GM23338 (cell line): ENCODE measurements around the gene KIF3B. TPM values are rescaled to one million over a fixed set of nuclear protein-coding genes. Genes with fewer than 3 reads are reported as not detected.

Experiments
- ATAC-seq: fragments of 200-7000 bp; cut with Tn5 transposase; 3 replicates; pipeline ENCODE4 v1.9.1; 2020
- DNase-seq: peaks from one replicate; pipeline ENCODE4 v3.0.0-alpha.2; 2015; ENCODE audit warnings: low spot score
- H2AFZ ChIP-seq: fragments of 200-600 bp; sonication (generic); 2 replicates; pipeline ENCODE4 v1.8.0; 2016; ENCODE audit warnings: antibody characterized with exemption, mild to moderate bottlenecking, moderate library complexity
- H3F3A ChIP-seq: fragments of 200-600 bp; sonication (generic); replicated peaks from 2 replicates; pipeline ENCODE4 v1.8.0; 2017; ENCODE audit warnings: antibody characterized with exemption, mixed run types, low read depth
- H3K27ac ChIP-seq: fragments of 200-600 bp; sonication (generic); 2 replicates; pipeline ENCODE4 v1.6.1; 2016; ENCODE audit warnings: low read depth
- H3K27me3 ChIP-seq: fragments of 200-600 bp; sonication (generic); 2 replicates; pipeline ENCODE4 v1.8.0; 2016; ENCODE audit warnings: mild to moderate bottlenecking, mixed run types, moderate library complexity; ENCODE audit not compliant: insufficient read depth
- H3K36me3 ChIP-seq: fragments of 200-600 bp; sonication (generic); 2 replicates; pipeline ENCODE4 v1.8.0; 2016; ENCODE audit warnings: mild to moderate bottlenecking; ENCODE audit not compliant: insufficient read depth
- H3K4me1 ChIP-seq: fragments of 200-600 bp; sonication (generic); 2 replicates; pipeline ENCODE4 v1.8.0; 2016; ENCODE audit warnings: mild to moderate bottlenecking, moderate library complexity; ENCODE audit not compliant: insufficient read depth
- H3K4me2 ChIP-seq: fragments of 200-600 bp; sonication (generic); 2 replicates; pipeline ENCODE4 v1.7.1; 2017; ENCODE audit warnings: mixed run types
- H3K4me3 ChIP-seq: fragments of 200-600 bp; sonication (generic); 2 replicates; pipeline ENCODE4 v1.6.1; 2016; ENCODE audit warnings: mixed run types
- H3K79me2 ChIP-seq: fragments of 200-600 bp; sonication (generic); replicated peaks from 2 replicates; pipeline ENCODE4 v1.8.0; 2017; ENCODE audit warnings: mild to moderate bottlenecking; ENCODE audit not compliant: insufficient read depth
- H3K9me2 ChIP-seq: fragments of 200-600 bp; sonication (generic); 2 replicates; pipeline ENCODE4 v1.8.0; 2017; ENCODE audit not compliant: insufficient read depth
- H4K20me1 ChIP-seq: fragments of 200-600 bp; sonication (generic); replicated peaks from 2 replicates; pipeline ENCODE4 v1.8.0; 2017; ENCODE audit warnings: mild to moderate bottlenecking; ENCODE audit not compliant: insufficient read depth
- H3K27ac Mint-ChIP-seq: 2 replicates; pipeline ENCODE4 v1.8.0; 2020; ENCODE audit warnings: inconsistent platforms, mild to moderate bottlenecking, moderate library complexity, mixed read lengths
- H3K27me3 Mint-ChIP-seq: 3 replicates; pipeline ENCODE4 v1.8.0; 2022; ENCODE audit warnings: low read depth, mild to moderate bottlenecking, moderate library complexity, mixed read lengths, inconsistent platforms; ENCODE audit not compliant: insufficient read depth, poor library complexity
- H3K36me3 Mint-ChIP-seq: 3 replicates; pipeline ENCODE4 v1.8.0; 2021; ENCODE audit warnings: low read depth, mild to moderate bottlenecking, inconsistent platforms, moderate library complexity, mixed read lengths
- H3K4me1 Mint-ChIP-seq: 3 replicates; pipeline ENCODE4 v1.8.0; 2020; ENCODE audit warnings: mild to moderate bottlenecking, inconsistent platforms, mixed read lengths
- H3K4me3 Mint-ChIP-seq: 3 replicates; pipeline ENCODE4 v1.8.0; 2021; ENCODE audit warnings: moderate library complexity, mild to moderate bottlenecking, inconsistent platforms, mixed read lengths
- H3K9me3 Mint-ChIP-seq: 3 replicates; pipeline ENCODE4 v1.8.0; 2020; ENCODE audit warnings: moderate library complexity, mild to moderate bottlenecking, inconsistent platforms, mixed read lengths
- CREB1 ChIP-seq: fragments of 250-450 bp; sonication (Bioruptor Pico); IDR thresholded peaks from 2 replicates; pipeline ENCODE4 v1.5.0; 2020; ENCODE audit warnings: low read depth, mild to moderate bottlenecking, moderate library complexity
- EZH2 ChIP-seq: fragments of 200-600 bp; sonication (generic); IDR thresholded peaks from one replicate; pipeline ENCODE4 v1.8.0; 2017; ENCODE audit warnings: antibody characterized with exemption, mild to moderate bottlenecking, low read depth; ENCODE audit not compliant: unreplicated experiment
- JUNB ChIP-seq: IDR thresholded peaks from one replicate; pipeline ENCODE4 v1.6.1; 2016; ENCODE audit warnings: antibody characterized with exemption; ENCODE audit not compliant: unreplicated experiment
- NANOG ChIP-seq: IDR thresholded peaks from 2 replicates; pipeline ENCODE4 v1.6.1; 2016; ENCODE audit warnings: antibody characterized with exemption, borderline replicate concordance
- POLR2AphosphoS5 ChIP-seq: IDR thresholded peaks from 2 replicates; pipeline ENCODE4 v1.6.1; 2016; ENCODE audit warnings: antibody characterized with exemption, low read depth
- STAT1 ChIP-seq: IDR thresholded peaks from one replicate; pipeline ENCODE4 v1.6.1; 2016; ENCODE audit warnings: antibody characterized with exemption; ENCODE audit not compliant: unreplicated experiment
- ZNF114 ChIP-seq: fragments of 250-450 bp; sonication (Bioruptor Pico); IDR thresholded peaks from 2 replicates; pipeline ENCODE4 v1.5.0; 2020; ENCODE audit warnings: mild to moderate bottlenecking, moderate library complexity
- ZNF331 ChIP-seq: fragments of 250-450 bp; sonication (Bioruptor Pico); IDR thresholded peaks from 2 replicates; pipeline ENCODE4 v1.5.0; 2020; ENCODE audit warnings: low read depth, mild to moderate bottlenecking, moderate library complexity
- polyA plus RNA-seq: library from polyadenylated mRNA; unstranded; fragments of >200 nt; fragmentation: Nextera tagmentation; extraction: Ambion mirVana; gene quantifications from 2 replicates; pipeline ENCODE4 v1.2.1, GENCODE V29; 2016
- total RNA-seq: library from RNA; depleted of rRNA; stranded (reverse); fragments of >200 nt; shearing (Covaris generic); gene quantifications from 2 replicates; pipeline ENCODE4 v1.2.3, GENCODE V29; 2014
- TF ChIP-seq, protein P1 (sequence below): fragments of 250-450 bp; sonication (Bioruptor Pico); IDR thresholded peaks from 2 replicates; pipeline ENCODE4 v1.5.0; 2020; ENCODE audit warnings: mild to moderate bottlenecking, moderate library complexity
- TF ChIP-seq, protein P2 (sequence below): IDR thresholded peaks from one replicate; pipeline ENCODE4 v1.6.1; 2018; ENCODE audit warnings: antibody characterized with exemption; ENCODE audit not compliant: unreplicated experiment
- TF ChIP-seq, protein P3 (sequence below): IDR thresholded peaks from 2 replicates; pipeline ENCODE4 v1.6.1; 2016; ENCODE audit warnings: antibody characterized with exemption

Gene KIF3B
- total and polyA plus RNA-seq, 2 experiments from 2014 or later: 6.1 to 22.8 TPM

DNA sequence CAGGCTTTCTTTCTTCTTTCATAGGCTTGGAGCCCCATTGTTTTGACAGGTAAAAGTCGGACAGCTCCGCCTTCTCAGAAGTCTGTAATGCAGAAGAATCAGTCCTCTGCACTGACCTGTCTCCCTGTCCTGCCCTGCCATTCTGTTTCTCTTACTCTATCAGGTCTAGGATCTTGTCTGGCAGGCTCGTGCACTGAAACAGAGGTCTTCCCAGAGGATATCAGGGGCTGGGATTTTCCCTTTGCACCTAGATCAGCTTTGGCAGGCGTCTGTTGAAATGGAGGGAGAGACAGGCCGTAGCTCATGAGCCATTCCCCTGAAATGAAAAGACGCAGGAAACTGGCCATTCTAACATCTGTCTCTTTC, 25.0 kb downstream of the KIF3B start (continued):
- TF ChIP-seq, protein P1, sequence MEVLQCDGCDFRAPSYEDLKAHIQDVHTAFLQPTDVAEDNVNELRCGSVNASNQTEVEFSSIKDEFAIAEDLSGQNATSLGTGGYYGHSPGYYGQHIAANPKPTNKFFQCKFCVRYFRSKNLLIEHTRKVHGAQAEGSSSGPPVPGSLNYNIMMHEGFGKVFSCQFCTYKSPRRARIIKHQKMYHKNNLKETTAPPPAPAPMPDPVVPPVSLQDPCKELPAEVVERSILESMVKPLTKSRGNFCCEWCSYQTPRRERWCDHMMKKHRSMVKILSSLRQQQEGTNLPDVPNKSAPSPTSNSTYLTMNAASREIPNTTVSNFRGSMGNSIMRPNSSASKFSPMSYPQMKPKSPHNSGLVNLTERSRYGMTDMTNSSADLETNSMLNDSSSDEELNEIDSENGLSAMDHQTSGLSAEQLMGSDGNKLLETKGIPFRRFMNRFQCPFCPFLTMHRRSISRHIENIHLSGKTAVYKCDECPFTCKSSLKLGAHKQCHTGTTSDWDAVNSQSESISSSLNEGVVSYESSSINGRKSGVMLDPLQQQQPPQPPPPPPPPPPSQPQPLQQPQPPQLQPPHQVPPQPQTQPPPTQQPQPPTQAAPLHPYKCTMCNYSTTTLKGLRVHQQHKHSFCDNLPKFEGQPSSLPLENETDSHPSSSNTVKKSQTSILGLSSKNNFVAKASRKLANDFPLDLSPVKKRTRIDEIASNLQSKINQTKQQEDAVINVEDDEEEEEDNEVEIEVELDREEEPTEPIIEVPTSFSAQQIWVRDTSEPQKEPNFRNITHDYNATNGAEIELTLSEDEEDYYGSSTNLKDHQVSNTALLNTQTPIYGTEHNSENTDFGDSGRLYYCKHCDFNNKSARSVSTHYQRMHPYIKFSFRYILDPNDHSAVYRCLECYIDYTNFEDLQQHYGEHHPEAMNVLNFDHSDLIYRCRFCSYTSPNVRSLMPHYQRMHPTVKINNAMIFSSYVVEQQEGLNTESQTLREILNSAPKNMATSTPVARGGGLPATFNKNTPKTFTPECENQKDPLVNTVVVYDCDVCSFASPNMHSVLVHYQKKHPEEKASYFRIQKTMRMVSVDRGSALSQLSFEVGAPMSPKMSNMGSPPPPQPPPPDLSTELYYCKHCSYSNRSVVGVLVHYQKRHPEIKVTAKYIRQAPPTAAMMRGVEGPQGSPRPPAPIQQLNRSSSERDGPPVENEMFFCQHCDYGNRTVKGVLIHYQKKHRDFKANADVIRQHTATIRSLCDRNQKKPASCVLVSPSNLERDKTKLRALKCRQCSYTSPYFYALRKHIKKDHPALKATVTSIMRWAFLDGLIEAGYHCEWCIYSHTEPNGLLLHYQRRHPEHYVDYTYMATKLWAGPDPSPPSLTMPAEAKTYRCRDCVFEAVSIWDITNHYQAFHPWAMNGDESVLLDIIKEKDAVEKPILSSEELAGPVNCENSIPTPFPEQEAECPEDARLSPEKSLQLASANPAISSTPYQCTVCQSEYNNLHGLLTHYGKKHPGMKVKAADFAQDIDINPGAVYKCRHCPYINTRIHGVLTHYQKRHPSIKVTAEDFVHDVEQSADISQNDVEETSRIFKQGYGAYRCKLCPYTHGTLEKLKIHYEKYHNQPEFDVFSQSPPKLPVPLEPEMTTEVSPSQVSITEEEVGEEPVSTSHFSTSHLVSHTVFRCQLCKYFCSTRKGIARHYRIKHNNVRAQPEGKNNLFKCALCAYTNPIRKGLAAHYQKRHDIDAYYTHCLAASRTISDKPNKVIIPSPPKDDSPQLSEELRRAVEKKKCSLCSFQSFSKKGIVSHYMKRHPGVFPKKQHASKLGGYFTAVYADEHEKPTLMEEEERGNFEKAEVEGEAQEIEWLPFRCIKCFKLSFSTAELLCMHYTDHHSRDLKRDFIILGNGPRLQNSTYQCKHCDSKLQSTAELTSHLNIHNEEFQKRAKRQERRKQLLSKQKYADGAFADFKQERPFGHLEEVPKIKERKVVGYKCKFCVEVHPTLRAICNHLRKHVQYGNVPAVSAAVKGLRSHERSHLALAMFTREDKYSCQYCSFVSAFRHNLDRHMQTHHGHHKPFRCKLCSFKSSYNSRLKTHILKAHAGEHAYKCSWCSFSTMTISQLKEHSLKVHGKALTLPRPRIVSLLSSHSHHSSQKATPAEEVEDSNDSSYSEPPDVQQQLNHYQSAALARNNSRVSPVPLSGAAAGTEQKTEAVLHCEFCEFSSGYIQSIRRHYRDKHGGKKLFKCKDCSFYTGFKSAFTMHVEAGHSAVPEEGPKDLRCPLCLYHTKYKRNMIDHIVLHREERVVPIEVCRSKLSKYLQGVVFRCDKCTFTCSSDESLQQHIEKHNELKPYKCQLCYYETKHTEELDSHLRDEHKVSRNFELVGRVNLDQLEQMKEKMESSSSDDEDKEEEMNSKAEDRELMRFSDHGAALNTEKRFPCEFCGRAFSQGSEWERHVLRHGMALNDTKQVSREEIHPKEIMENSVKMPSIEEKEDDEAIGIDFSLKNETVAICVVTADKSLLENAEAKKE: no peak
- no peak for TF ChIP-seq EZH2

DNA sequence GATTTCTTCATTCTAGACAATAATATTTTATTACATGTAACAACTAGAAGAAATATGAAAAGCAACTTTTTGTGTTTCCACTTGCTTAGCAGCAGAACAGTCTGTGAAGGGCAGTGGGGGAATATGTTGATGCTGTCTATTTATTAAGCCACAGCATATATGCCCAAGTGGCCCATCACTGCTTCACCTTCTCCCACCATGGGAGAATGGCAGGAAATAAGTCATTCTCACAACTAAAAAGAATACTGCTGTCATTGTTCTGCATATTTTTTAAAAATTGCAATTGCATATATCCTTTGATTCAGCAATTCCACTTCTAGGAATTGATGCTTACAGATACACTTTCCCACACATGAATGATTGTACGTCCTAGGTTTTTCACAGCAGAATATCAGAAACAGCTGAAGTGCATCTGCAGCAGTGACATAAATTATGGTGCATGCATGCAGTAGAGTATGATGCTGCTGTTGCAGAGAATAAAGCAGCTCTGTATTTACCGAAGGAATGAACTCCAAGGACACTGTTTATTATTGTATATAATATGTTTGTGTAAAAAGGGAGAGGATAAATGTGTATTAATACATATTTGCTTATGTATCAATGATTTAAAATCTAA, 26.8 kb downstream of the KIF3B start:
- Histone ChIP-seq H2AFZ (no peak overlapping the region), H3K79me2 (peaks cover 11% of the 10 kb centered on the region; the same call in 1 of the 2 replicates), H3K4me2 (no peak overlapping the region), H3K27me3 (no peaks in the 10 kb centered on the region), H4K20me1 (peaks cover 11% of the 10 kb centered on the region; the same call in 1 of the 2 replicates), H3K4me1 (peaks cover 4% of the 10 kb centered on the region), H3K4me3 (no peak overlapping the region), H3F3A (no peaks in the 10 kb centered on the region), H3K36me3 (no peaks in the 10 kb centered on the region), H3K9me2 (no peaks in the 10 kb centered on the region), H3K27ac (no peak overlapping the region)
- no peak for ATAC-seq
- peaks cover 12% of the 10 kb centered on the region for H3K27me3 Mint-ChIP-seq
- H3K4me3 Mint-ChIP-seq: no peak overlapping the region
- no peak for DNase-seq
- peaks cover 3% of the 10 kb centered on the region; the same call in 1 of the 3 replicates for H3K4me1 Mint-ChIP-seq
- no peaks in the 10 kb centered on the region for H3K9me3 Mint-ChIP-seq
- no peak overlapping the region for H3K27ac Mint-ChIP-seq
- no peaks in the 10 kb centered on the region for H3K36me3 Mint-ChIP-seq
- TF ChIP-seq, protein P2, sequence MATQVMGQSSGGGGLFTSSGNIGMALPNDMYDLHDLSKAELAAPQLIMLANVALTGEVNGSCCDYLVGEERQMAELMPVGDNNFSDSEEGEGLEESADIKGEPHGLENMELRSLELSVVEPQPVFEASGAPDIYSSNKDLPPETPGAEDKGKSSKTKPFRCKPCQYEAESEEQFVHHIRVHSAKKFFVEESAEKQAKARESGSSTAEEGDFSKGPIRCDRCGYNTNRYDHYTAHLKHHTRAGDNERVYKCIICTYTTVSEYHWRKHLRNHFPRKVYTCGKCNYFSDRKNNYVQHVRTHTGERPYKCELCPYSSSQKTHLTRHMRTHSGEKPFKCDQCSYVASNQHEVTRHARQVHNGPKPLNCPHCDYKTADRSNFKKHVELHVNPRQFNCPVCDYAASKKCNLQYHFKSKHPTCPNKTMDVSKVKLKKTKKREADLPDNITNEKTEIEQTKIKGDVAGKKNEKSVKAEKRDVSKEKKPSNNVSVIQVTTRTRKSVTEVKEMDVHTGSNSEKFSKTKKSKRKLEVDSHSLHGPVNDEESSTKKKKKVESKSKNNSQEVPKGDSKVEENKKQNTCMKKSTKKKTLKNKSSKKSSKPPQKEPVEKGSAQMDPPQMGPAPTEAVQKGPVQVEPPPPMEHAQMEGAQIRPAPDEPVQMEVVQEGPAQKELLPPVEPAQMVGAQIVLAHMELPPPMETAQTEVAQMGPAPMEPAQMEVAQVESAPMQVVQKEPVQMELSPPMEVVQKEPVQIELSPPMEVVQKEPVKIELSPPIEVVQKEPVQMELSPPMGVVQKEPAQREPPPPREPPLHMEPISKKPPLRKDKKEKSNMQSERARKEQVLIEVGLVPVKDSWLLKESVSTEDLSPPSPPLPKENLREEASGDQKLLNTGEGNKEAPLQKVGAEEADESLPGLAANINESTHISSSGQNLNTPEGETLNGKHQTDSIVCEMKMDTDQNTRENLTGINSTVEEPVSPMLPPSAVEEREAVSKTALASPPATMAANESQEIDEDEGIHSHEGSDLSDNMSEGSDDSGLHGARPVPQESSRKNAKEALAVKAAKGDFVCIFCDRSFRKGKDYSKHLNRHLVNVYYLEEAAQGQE: no peak
- TF ChIP-seq ZNF331 (CRISPR knock-in tag): no peak
- no peak for TF ChIP-seq JUNB
- no peak for TF ChIP-seq NANOG
- no peak for TF ChIP-seq ZNF114 (CRISPR knock-in tag)
- no peak for TF ChIP-seq EZH2
- TF ChIP-seq POLR2AphosphoS5: no peak
- TF ChIP-seq, protein P3, sequence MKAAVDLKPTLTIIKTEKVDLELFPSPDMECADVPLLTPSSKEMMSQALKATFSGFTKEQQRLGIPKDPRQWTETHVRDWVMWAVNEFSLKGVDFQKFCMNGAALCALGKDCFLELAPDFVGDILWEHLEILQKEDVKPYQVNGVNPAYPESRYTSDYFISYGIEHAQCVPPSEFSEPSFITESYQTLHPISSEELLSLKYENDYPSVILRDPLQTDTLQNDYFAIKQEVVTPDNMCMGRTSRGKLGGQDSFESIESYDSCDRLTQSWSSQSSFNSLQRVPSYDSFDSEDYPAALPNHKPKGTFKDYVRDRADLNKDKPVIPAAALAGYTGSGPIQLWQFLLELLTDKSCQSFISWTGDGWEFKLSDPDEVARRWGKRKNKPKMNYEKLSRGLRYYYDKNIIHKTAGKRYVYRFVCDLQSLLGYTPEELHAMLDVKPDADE: no peak
- TF ChIP-seq CREB1 (CRISPR knock-in tag): no peak
- no peak for TF ChIP-seq STAT1
